T-helper 2 cell treated with Interferon-gamma antibody and Interleukin-4, amounts not matched to agents 100 ng/mL and 5 ng/mL, for 36 hours (primary cell): ENCODE results near the gene GDPD5. TPM values are rescaled to one million over a fixed set of nuclear protein-coding genes. Genes with fewer than 3 reads are reported as not detected.
"Not testable (repeated sequence)": the region's sequence is repeated elsewhere in the genome, so short reads cannot be mapped to it uniquely, and the experiment has no call there.

Experiments
- intact Hi-C: fragments of 100-400 bp; cut with micrococcal nuclease; formaldehyde crosslinking; loops from one replicate; pipeline ENCODE4 v1.15.1; 2023
- total RNA-seq: library from RNA; stranded (reverse); gene quantifications from 2 replicates; pipeline ENCODE4 v1.2.3, GENCODE V29; 2022

GDPD5 gene
- total RNA-seq, 1 donor from 2014 or later, result 31.9 TPM

DNA sequence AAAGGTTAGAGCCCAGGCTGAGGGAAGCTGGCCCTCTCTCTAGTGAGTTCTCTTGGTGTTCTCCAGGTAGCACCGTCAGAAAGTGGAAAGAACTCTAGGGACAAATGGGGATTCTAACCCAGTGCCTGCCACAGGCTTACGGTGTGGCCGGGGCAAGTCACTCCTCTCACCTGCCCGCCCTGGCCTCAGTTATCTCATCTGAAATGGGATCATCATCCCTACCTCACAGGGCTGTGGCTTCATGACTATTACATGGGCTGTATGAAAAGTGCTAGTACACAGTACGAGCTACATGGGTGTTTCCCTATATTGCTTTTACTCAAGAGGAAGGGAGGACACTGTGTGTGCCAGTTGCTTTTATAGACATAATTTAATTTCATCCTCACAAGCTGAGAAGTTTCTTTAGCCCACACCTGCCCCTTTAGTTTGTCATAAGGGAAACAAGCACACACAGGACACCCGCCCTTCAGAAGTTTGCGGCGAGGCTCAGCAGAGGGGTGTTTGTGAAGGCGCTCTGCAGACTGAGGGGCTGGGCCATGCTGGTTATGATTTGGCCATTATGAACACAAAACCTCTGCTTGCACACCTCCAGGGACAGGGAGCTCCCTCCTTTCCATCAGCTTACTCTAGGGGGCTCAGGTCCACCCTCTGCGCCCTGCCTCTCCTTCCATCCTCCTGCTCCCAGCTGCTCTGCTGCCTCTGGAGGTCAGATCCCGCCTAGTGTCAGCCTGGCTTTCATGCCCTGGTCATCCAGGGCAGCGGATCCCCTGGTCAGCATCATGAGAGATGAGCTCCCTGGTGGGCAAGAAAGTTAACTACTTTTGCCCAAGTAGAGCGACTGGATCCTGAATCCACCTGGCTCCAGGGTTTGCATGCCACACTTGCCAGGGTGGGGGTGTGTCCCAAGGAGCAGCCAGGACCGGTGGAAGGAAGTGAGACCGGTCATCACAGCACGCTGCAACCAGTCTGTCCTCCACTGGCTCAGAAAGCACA lies 93.9 kb downstream of the GDPD5 start:
- intact Hi-C loops, result no loop called here

DNA sequence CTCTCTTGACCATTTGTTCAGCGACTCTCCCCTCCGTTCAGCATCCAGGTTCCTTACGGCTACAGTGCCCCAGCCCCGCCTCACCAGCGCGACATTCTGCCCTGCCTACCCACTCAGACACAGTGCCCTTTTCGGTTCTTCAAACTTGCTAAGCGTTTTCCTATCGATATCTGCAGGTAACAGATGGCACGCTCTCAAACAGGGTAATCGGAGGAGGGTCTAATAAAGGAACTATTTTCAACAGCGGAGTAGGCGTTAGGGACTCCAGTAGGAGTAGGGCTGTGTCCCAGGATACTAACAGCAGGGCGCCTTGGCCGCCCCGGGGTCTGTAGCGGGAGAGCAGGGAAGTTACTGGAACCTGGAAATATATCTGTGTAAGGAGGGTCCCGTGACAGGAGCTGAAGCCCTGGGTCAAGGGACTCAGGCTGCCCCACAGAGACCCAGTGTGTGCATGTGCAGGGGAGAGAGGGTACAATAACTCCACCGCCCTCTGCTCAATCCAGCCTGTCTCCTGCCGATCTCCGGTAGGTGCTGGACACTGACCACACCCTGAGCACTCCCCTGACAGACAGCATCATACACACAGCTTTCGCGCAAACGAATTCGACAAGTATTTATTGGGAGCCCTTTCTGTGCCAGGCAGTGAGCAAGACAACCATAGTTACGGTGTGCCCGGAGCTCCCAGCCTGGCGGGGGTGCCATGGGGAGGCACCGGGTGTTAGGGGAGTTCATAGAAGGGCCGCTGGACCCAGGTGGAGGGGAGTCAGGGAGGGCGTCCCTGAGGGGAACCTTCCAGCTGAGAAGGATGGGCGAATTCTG lies 94.8 kb downstream of the GDPD5 start:
- intact Hi-C loops, result no loop called here

DNA sequence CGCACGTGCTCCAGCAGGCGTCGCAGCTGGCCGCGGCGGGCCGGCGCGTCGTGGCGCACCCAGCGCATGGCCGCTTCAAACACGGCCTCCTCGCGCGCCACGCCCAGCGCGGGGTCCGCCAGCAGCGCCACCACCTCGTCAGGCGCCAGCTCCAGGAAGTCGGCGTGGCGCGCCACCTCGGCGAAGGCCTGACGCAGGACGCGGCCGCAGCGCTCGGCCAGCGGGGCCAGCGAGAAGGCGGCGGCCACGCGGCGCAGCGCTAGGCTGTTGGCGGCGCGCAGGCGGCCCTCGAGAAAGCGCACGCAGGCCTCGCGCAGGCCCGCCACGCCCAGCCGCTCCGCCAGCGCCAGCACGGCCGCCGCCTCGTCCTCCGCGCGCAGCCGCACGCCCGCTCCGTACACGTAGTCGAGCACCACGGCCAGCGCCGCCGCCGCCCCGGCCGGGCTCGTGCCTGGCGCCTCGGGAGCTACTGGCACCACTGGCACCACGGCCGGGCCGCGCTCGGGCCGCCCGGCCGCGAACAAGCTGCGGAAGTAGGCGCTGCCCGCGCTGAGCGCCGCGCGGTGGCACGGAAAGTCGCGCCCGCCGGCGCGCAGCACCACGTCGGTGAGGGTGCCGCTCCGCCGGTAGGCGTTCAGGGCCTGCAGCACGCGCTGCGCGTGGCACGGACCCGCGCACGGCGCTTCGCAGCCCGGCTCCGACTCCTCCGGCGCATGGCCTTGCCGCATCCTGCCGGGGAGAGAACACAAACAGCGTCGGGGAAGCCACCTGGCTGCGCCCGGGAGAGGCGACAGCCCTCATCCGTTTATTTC lies 95.6 kb downstream of the GDPD5 start:
- intact Hi-C loops, result no loop called here

DNA sequence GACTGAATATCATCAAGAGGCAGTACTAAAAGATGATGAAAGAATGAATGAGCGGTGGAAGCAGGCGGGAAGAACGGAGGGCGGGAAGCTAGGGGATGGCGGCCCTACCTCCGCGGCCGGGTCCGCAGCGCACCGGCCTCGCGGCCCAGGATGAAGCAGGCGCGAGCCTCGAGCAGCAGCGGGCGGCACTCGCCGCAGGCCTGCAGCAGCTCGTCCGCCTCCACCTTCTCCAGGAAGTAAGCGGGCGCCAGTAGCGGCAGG lies 96.2 kb downstream of the GDPD5 start:
- intact Hi-C loops, result no loop called here

DNA sequence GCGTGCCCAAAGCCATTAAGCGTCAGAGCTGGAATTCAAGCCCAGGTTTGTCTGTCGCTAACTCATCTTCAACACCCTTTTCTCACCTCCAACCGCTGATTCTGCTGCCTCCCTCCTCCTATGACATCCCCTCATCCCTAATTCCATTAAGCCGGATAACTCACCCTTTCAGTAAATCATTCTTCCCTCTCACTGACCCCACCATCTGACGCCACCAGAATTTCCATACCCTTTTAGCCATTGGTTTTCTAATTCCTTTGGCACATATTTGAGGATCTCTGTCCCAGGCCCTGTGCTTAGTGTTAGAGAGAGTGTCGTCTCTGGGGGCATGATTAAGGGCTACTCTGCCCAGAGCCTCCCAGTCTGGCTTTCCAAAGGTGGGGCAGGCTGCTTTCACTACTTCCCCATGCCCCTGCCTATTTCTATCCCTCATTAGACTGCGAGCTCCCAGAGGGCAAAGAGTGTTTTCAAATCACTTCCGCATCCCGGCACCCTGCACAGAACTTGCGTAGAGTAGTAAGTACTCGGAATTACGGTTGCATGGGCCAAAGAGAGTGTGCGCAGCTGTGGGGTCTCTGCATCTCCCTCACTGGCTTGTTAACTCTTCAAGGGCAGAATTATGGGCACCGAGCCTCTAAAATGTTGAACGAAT lies 96.6 kb downstream of the GDPD5 start:
- intact Hi-C loops, result no loop called here

GRCh38 chr11:75428281-75428724 lies 97.4 kb downstream of the GDPD5 start:
- intact Hi-C loops, result no loop called here

- intact Hi-C loops, result no loop called here
Measured at GRCh38 chr11:75427181-75427580, 98.6 kb downstream of the GDPD5 start.

DNA sequence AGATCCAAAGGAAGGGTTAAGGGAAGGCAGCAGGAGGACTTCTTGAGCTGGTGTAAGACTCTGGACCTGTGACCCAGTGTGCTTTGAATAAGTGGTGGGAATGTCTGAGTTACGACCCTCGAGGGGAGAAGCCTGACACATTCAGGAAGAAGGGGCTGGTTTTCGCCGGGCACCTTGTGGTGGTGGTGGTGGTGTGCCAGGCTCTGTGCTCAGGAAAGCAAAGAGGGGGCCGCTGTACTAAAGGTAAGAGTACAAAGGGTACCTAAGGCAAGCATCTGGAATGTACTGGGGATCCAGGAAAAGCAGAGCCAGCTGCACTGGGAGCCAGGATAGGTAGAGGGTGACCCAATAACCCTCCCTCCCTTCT lies 99.0 kb downstream of the GDPD5 start:
- intact Hi-C loops, result no loop called here

GRCh38 chr11:75425422-75425821 lies 100.3 kb downstream of the GDPD5 start:
- intact Hi-C loops, result no loop called here

DNA sequence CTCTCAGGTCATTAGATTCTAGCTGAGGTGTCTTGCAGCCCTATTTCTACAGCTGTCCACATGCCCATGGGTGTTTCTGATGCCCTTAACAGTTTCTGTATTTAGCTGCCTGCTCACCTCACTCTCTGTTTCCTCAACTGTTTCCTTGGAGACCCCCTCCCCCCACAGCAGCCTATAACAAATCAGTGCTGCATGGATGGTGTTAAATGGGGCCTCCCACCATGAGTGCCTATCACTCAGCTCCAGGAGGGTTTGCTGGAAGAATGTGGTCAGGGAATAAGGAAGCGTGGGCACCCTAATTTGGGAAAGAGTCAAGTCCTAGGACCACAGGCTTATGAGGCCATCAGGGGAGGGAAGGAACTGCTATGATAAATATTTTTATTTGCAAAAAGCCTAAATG lies 101.3 kb downstream of the GDPD5 start:
- intact Hi-C loops, result no loop called here

- intact Hi-C loops, result no loop called here
Measured at GRCh38 chr11:75423721-75424120, 102.0 kb downstream of the GDPD5 start.

- intact Hi-C loops, result no loop called here
Measured at GRCh38 chr11:75422248-75423231, 103.2 kb downstream of the GDPD5 start.

DNA sequence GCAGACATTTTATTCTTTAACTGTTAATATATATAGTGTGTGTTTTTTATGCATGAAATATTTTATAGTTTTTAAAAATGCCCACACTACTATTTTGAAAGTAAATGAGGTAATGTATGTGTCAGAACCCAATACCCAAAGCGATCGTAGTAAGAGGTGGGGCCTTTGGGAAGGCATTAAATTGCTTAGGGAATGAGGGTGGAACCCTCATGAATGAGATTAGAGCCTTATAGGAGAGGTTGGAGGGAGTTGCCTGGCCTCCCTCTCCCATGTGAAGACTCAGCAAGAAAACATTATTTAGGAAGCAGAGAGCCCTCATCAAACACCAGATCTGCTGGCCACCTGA lies 103.9 kb downstream of the GDPD5 start:
- intact Hi-C loops, result no loop called here

DNA sequence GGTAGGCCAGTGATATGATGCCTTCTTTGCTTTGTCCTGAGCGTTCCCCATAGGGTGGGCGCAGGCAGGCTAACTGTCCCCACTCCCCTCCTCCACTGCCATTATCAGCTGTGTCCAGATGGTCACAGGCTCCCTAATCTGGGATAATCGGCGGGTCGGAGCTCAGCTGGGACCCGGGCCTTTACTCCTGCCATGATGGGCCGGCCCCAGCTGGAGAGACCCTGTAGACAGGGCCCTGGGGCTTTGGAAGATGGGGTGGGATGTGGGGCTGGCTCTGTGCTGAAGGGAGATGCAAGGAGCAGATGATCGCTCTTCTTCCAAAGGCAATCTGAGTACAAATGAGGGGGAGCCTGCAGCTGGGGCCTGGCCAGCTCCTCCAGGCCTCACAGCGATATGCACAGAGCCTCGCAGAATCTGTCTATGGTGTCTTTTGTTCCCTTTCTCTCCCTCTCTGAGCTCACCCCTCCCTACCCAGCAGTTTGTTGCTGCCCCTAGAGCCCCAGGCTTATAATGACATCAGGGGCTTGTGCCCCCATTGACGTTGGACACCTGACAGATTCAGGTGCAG lies 104.6 kb downstream of the GDPD5 start:
- intact Hi-C loops, result no loop called here

DNA sequence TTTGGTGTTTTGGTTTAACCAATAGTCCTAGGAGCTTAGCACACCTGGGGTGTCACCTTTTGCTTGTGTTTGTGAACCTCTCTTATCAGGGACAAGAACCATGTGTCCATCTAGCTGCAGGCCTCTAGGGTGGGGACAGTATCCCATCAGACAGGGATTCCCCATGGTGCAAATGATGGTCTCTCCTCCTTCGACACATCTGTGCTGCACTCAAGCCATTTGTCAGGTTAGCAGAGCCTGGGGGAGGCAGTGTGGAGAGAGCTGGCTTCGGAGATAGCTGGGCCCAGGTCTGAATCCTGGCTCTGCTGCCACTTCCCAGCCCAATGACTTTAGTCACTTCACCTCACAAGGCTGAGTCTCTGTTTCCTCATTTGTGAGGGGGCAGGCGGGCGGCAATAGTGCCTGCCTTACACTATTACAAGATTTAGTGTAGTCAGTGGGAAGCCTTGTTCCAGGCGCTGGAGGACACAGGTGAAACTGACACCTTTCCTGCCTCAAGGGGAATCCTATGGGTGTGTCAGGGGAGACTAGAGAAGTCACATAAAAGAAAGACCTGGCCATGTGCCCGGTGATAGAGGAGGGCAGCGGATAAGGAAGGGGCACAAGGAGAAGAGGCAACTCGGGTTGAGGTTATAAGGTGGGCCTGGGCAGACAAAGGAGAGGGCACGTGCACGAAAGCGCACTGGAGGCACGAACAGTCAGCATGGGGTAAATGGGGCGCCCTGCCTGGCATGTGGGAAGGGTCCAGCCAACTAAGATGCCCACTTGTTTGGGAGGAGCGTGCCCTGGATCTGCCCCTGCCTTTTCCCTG lies 105.3 kb downstream of the GDPD5 start:
- intact Hi-C loops, result no loop called here

DNA sequence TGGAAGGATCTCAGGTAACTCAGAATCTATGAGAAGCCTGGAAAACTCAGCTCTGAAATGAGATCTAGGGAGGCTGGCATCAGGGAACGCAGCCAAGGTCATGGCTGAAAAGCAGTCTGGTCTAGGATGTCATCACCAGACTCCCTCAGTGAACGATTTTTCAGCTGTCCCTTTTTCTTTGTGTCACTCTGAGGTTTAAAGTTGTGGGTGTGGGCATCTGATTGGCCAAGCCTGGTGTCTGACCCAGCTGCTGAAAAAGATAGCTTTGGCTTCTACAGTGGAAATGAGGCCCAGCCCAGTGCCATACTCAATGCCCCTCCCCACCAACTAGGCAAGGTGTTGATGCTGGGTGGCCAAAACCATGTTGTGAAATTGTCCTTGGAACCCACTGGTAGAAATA lies 111.9 kb downstream of the GDPD5 start:
- intact Hi-C loops, result no loop called here

GRCh38 chr11:75413146-75413545 lies 112.6 kb downstream of the GDPD5 start:
- intact Hi-C loops, result not testable (repeated sequence)

DNA sequence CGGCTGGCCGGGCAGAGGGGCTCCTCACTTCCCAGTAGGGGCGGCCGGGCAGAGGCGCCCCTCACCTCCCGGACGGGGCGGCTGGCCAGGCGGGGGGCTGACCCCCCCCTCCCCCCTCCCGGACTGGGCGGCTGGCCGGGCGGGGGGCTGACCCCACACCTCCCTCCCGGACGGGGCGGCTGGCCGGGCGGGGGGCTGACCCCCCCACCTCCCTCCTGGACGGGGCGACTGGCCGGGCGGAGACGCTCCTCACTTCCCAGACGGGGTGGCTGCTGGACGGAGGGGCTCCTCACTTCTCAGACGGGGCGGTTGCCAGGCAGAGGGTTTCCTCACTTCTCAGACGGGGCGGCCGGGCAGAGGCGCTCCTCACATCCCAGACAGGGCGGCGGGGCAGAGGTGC lies 115.8 kb downstream of the GDPD5 start:
- intact Hi-C loops, result not testable (repeated sequence)

- intact Hi-C loops, result no loop called here
Measured at GRCh38 chr11:75408957-75409219, 116.9 kb downstream of the GDPD5 start.
